ENCODE measurements around the gene GRB10.
"Not testable (repeated sequence)": the region's sequence is repeated elsewhere in the genome, so short reads cannot be mapped to it uniquely, and the experiment has no call there.

GRB10 gene

GRCh38 chr7:50775836-50776235 is 6.9 kb downstream of the GRB10 start:
- DNase-seq: no peak

- DNase-seq: no peak
These were observed 7.5 kb downstream of the GRB10 start for GRCh38 chr7:50775231-50775630.

GRCh38 chr7:50774319-50774718 is 8.4 kb downstream of the GRB10 start:
- no peak for DNase-seq

- DNase-seq: not testable (repeated sequence)
These were observed 9.6 kb downstream of the GRB10 start for GRCh38 chr7:50773071-50773470.

GRCh38 chr7:50771120-50772002 is 11.3 kb downstream of the GRB10 start:
- no peak for DNase-seq

GRCh38 chr7:50768485-50769474 is 13.9 kb downstream of the GRB10 start:
- no peak for DNase-seq

- no peak for DNase-seq
These were observed 15.9 kb downstream of the GRB10 start for GRCh38 chr7:50766849-50767207.

GRCh38 chr7:50766106-50766848 is 16.4 kb downstream of the GRB10 start:
- no peak for DNase-seq

GRCh38 chr7:50762337-50762736 is 20.4 kb downstream of the GRB10 start:
- DNase-seq: no peak

- DNase-seq: no peak
These were observed 21.0 kb downstream of the GRB10 start for GRCh38 chr7:50761713-50762112.

- no peak for DNase-seq
These were observed 24.8 kb downstream of the GRB10 start for GRCh38 chr7:50757703-50758390.

- DNase-seq: no peak
These were observed 26.5 kb downstream of the GRB10 start for GRCh38 chr7:50756180-50756579.

- DNase-seq: no peak
These were observed 28.0 kb downstream of the GRB10 start for GRCh38 chr7:50754684-50755083.

GRCh38 chr7:50754241-50754640 is 28.5 kb downstream of the GRB10 start:
- DNase-seq: no peak

GRCh38 chr7:50752422-50752821 is 30.3 kb downstream of the GRB10 start:
- DNase-seq: no peak

GRCh38 chr7:50751146-50751545 is 31.6 kb downstream of the GRB10 start:
- DNase-seq: no peak

- DNase-seq: no peak
These were observed 32.8 kb downstream of the GRB10 start for GRCh38 chr7:50749896-50750295.

- DNase-seq: no peak
These were observed 34.2 kb downstream of the GRB10 start for GRCh38 chr7:50748472-50748871.

- DNase-seq: no peak
These were observed 36.9 kb downstream of the GRB10 start for GRCh38 chr7:50745835-50746234.

- DNase-seq: no peak
These were observed 37.4 kb downstream of the GRB10 start for GRCh38 chr7:50745336-50745735.

- no peak for DNase-seq
These were observed 38.8 kb downstream of the GRB10 start for GRCh38 chr7:50743893-50744292.

GRCh38 chr7:50743016-50743415 is 39.7 kb downstream of the GRB10 start:
- DNase-seq: no peak

Data from SHP77 (cell line).